GM18498 (cell line): ENCODE data around the gene KCNQ1.
A peak's percentile ranks its signal among the peaks of the same experiment; 100 is the strongest.

Experiments used
- ATAC-seq: cut with Tn5 transposase; IDR thresholded peaks from one replicate; pipeline ENCODE4 v1.9.1; 2021; ENCODE audit warnings: mild to moderate bottlenecking, moderate library complexity; ENCODE audit not compliant: unreplicated experiment

The KCNQ1 gene

DNA sequence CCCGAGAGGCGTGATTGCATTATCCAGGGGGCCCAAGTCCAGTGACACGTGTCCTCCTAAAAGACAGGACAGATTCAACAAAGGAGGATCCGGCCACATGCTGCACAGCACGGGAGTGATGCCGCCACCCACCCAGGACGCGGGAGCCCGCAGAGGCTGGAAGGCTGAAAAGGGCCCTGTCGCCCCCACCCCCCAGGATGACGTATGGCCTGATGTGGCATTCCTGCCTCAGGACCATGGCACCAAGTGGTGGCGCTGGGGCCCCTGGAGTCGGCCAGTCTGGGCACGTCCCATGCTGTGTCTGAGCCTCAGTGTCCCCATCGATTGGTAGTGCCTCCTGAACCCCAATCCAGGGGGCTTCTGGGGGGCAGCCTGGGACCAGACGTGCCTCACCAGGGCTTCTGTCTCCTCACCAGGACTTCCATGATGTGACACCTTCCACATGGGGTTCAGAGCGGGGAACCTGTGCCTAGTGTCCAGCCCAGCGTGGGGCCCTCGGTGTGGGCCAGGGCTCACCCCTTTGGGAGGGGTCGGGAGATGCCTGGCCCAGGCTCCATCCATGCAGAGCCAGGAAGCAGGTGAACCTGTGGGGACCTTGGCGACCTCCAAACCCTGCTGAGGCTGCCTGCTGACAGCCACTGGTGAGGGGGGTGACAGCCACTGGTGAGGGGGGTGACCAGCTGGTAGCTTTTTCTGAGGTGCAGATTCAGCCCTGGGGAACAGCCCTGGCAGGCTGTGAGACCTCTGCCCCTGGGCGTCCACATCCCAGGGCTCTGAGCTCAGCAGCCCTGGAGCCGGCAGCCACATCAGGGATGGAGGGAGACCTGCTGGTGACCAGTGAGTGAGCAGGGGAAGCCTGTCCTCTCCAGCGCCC is 75.3 kb downstream of the KCNQ1 start:
- no peak for ATAC-seq

DNA sequence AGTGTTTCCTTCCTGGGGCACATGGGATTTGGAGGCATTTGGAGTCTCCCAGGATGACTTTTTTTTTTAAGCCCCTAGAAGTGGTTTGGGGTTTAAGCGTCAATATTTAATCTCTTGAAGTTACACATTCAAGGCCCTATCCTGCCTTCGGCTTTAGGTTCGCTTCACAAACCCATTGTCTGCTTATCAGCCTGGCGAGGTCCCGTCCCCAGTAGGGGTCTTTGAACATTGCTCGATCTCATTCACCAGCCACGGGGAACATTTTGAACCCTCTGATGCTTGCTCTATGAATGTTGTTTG is 75.9 kb downstream of the KCNQ1 start:
- ATAC-seq, result no peak

GRCh38 chr11:2521081-2521732 is 76.4 kb downstream of the KCNQ1 start:
- no peak for ATAC-seq

GRCh38 chr11:2521733-2522630 is 77.2 kb downstream of the KCNQ1 start:
- no peak for ATAC-seq

- ATAC-seq, result no peak
These were observed 77.9 kb downstream of the KCNQ1 start for GRCh38 chr11:2522631-2523255.

- ATAC-seq, result no peak
These were observed 79.1 kb downstream of the KCNQ1 start for GRCh38 chr11:2523821-2524391.

DNA sequence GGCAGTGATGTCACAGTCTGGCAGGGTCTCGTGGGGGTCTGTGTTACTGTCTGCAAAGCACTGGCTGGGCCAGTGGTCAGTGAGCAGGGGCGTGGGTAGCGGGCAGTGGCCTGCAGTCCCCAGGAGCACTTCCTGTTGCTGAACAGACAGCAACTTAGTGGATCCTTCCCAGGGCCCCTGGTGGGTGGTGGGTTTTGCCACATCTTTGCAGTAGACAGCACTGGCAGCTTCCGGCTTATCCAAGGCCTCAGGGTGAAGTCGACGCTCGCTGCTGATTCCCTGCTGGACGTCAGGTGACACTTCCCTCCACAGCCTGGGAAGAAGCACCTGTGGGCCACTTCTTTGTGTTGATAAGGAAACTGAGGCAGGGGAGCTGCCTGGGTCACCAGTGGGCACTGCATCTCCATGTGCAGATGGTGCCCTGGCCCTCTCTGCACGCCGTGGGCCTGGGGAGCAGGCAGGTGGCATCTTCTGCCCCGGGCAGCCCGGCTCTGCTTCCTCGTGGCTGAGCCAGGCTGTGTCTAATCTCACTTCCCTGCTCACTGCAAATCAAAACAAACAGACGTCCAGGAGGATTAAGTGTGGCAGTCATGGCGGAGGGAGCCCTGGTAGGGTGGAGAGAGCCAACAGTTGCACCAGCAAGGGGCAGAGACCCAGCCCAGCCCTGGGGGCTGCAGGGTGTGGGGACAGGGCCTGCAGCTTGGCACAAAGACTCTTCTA is 79.8 kb downstream of the KCNQ1 start:
- no peak for ATAC-seq

DNA sequence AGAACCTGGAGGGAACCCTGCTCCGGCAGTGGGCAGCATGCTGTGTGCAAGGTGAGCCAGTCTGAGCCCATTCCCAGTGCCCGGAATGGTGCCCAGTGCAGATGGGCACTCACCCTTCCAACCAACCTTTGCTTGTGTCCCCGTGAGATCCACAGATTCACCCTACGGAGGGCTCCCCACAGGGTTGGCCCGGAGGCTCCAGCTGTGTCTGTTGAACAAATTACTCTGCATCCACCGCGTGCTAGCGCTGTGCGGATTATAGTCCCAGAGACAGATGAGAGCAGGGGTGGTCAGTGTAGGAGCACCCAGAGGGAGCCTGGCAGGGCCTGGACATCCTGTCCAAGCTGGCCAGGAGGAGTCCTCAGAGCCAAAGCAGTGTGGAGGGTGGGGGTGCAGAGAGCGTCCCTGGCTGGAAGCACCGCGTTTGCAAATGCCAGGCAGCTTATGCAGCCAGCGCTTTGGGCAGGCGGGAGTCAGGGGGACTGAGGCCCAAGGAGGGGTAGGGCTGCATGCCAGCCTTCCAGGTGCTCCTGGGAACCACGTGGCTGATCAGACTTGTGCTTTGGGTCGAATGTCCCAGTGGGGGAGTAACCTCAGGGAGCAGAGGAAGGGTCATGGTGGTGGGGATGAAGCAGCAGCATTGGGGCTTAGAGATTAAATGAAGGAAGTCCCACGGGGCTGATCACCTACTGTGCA is 80.5 kb downstream of the KCNQ1 start:
- no peak for ATAC-seq

DNA sequence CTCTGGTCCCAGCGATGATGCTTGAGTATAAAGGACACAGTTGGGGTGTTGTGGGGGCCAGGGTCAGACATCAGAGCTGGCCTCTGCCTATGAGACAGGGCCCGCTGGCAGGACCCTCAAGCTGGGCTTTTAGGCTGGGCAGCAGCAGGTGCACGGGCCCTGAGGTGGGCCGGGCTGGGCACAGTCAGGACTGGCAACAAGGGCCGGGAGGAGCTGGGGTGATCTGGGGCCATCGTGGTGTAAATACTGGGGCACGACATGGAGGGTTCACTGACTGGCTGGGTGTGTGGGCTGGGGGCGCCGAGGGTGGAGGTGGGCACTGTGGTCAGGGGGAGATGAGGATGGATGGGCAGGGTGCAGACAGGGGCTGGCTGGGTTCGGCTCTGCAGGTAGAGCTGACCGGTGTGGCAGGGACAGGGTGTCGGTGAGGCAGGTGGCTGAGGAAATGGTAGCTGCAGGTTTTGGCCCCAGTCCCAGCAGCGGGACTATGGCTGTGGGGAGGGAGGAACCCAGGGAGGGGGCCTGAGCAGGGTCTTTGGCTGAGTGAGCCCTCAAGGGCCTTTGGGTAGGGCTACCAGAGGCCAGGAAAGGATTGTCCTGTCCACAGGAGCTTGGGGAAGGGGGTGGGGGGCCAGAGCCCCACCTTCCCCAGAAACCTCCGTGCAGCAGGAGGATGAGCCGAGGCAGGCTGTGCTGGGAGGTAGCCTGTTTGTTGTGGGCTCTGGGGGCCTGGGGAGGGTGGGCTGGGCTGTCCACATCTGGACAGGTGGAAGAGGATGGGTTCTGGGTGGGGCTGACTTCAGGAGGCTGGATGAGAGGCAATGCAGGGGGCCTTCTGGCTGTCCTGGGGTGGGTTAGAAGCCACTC is 81.4 kb downstream of the KCNQ1 start:
- ATAC-seq, result no peak

DNA sequence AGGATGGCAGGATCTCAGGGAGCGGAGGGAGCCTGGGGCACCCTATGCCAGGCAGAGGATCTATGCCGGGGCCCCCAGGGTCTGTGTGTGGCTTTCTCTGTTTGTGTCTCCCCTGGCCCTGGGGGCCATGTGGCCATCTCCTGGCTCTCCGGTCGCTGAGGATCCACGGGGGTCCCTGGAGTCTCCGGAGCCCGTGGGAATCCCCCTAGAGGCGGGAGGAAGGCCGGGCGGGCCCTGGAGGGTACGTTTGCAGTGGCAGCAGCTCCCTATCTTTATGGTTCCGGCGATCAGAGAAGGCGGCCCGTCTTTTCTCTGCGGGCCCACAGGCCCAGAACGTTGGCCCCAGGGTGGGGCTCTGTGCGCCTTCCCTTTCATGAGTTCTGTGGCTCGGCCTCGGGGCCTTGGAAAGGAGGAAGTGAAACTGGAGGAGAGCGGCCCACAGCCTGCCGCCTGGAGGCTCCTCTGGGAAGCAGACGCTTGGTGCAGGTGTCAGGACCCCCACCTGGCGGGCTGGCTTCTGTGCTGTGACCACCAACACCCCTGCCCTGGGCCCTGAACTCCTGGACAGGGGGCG is 82.1 kb downstream of the KCNQ1 start:
- ATAC-seq, result peak; percentile 74

DNA sequence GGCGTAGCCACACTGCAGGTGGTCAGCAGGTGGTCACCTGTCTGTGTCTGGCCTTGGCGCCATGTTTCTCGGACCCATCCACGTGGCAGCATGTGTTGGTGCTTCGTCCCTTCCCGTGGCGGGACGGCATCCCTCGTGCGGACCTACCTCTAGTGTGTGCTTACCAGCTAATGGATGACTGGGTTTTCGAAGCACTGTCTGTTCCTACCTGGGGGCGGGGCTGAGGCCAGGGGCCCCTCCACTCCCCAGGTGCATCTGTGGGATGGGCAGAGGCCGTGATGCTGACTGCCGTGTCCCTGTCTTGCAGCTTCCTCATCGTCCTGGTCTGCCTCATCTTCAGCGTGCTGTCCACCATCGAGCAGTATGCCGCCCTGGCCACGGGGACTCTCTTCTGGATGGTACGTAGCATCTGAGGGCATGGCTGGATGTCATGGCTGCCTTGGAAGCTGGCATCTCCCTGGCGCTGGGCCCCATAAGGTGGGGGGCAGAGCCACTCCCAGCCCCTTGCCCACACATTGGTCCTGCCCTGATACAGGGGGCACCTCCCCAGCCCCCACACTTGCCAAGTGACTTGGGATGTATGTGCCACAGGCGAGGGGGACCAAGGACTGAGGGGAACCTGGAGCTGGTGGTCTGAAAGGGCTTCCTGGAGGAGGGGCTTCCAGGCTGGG is 82.9 kb downstream of the KCNQ1 start:
- ATAC-seq, result no peak

DNA sequence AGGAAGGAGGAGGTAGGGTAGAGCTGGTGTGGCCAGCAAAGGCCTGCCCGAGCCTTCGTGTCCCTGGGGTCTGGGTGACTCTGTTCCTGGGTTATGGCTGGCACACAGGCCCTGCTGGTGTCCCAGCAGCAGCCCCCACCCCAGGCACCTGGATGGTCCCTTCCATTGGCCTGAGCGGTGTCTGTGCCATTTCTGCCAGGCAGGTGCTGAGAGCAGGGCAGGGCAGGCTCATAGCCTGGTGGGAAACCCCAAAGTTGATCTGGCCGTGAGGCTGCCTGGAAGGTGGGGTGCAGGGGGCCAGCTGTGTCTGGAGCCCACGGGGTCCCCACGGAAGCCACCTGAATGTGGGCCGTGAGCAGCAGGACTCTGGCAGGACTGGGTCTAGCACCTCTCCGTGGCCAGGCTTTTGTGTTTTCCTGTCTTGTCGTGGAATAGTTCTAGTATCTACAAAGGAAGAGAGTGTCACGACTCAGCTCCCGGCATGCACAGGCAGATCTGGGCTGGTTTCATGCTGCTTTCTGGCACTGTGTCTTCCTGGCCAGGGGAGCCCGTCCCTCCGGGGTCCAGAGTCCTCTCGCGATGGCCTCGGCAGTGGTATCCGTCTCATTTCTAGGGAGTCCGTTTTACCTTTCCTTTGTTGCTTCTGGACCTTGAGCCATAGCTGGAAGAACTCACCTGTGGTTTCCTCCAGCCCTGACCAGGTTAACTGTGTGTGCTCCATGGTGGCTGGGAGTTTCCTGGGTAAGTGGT is 83.7 kb downstream of the KCNQ1 start:
- no peak for ATAC-seq

- ATAC-seq, result no peak
These were observed 84.4 kb downstream of the KCNQ1 start for GRCh38 chr11:2529173-2529572.

DNA sequence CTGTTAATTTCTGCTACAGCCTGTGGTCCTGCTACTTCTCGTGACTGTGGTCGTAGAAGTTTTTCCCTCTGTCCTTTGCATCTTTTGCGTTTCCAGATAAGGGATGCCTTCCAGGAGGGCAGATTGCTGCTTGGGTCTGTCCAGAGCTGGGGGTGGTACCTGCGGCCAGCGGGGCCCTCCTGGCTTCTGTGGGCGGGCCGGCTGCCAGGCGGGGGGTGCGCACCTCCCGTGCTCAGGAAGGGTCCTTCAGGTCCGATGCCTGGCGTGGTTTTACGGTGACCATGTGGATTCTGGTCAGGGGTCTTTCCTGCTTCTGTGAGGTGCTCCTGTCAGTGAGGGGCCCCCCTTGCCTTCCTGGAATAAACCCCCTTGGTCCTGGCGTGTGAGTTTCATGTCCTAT is 84.8 kb downstream of the KCNQ1 start:
- no peak for ATAC-seq

DNA sequence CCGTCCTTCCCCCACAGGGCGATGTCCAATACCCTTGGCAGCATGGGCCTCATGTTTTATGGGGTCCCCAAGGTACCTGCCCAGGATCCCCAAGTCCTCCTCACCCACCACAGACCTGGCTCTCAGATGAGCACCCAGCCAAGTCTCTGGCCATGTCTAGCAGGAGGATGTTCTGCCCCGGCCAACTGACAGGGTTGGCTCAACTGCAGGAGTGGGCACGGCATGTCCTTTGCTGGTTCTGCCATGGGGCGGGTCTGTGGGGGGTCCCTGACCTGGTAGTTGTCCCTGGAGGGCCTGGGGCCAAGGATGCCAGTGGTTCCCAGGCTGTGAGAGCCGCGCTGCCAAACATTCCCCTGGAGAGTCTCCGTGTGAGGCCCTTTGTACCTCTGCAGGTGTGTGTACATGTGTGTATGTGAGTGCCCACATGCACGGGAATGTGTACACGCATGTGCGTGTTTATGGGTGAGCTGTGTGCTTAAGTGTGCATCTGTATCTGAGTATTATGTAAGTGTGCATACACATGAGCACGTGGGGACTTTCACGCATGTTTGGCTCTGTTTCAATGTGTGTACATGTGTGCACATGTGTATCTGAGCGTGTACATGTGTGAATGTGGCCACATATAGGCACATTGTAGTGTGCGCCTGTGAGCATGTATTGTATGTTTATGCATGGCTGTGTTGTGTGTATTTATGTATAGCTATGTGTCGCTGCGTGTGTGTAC is 85.5 kb downstream of the KCNQ1 start:
- ATAC-seq, result no peak

GRCh38 chr11:2530855-2531200 is 86.0 kb downstream of the KCNQ1 start:
- no peak for ATAC-seq
